HUES48 (cell line): ENCODE measurements around the gene MKNK2.

Experiments used
- H3K27ac ChIP-seq: one replicate; pipeline ENCODE4 v1.7.0; 2013; ENCODE audit warnings: low read depth, low read length, inconsistent platforms
- H3K27me3 ChIP-seq: 2 replicates; pipeline ENCODE4 v1.6.1; 2013; ENCODE audit warnings: mild to moderate bottlenecking, low read length; ENCODE audit not compliant: control insufficient read depth, insufficient read depth
- H3K36me3 ChIP-seq: 2 replicates; pipeline ENCODE4 v1.6.1; 2013; ENCODE audit warnings: low read length; ENCODE audit not compliant: control insufficient read depth, insufficient read depth
- H3K4me1 ChIP-seq: 2 replicates; pipeline ENCODE4 v1.6.1; 2013; ENCODE audit warnings: mild to moderate bottlenecking, low read length; ENCODE audit not compliant: control insufficient read depth, insufficient read depth
- H3K4me3 ChIP-seq: 2 replicates; pipeline ENCODE4 v1.5.1; 2013; ENCODE audit warnings: mild to moderate bottlenecking, low read depth, low read length
- H3K9ac ChIP-seq: 2 replicates; pipeline ENCODE4 v1.6.1; 2013; ENCODE audit warnings: mild to moderate bottlenecking, low read depth, low read length, moderate library complexity
- H3K9me3 ChIP-seq: 2 replicates; pipeline ENCODE4 v1.6.1; 2013; ENCODE audit warnings: low read length; ENCODE audit not compliant: control insufficient read depth, insufficient read depth

The MKNK2 gene

DNA sequence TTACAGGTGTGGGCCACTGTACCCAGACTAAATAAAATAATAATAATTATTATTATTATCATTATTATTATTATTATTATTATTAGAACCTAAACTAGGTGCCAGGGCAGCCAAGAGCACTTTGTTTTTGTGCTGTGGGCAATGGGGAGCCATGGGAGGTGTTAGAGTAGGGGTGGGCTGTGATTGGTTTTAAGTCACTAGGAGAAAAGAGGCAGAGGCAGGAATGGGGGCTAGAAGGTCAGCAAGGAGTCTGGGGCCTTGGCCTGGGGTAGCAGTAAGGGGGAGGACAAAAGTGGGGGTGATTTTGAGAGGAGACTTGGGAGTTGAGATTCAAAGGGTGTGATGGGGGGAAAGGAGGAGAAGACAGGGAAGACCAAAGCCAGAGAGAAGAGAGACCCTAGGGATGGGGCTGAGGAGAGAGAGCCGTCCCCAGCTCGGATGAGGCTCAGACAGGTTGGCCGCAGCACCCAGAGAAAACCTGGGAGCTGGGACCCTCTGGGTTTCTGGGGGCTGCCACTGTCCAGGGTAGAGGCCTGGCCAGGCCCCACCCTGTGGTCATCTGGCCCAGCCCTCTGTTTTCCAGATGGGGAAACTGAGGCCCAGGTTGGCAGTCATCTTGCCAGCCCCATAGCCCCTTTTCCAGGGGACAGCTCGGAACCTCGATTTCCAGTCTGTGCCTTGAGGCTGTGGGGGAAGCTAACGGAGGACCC lies 17.8 kb downstream of the MKNK2 start:
- H3K4me3 ChIP-seq: no peak overlapping the region
- no peaks in the 10 kb centered on the region for H3K9me3 ChIP-seq
- no peaks in the 10 kb centered on the region; the same call in 1 of the 2 replicates for H3K4me1 ChIP-seq
- no peak overlapping the region for H3K9ac ChIP-seq
- H3K27ac ChIP-seq: no peak overlapping the region
- no peaks in the 10 kb centered on the region for H3K27me3 ChIP-seq
- H3K36me3 ChIP-seq: 0 out of 2 replicates have a peak, but pooled peaks cover 2% of the 10 kb centered on the region

DNA sequence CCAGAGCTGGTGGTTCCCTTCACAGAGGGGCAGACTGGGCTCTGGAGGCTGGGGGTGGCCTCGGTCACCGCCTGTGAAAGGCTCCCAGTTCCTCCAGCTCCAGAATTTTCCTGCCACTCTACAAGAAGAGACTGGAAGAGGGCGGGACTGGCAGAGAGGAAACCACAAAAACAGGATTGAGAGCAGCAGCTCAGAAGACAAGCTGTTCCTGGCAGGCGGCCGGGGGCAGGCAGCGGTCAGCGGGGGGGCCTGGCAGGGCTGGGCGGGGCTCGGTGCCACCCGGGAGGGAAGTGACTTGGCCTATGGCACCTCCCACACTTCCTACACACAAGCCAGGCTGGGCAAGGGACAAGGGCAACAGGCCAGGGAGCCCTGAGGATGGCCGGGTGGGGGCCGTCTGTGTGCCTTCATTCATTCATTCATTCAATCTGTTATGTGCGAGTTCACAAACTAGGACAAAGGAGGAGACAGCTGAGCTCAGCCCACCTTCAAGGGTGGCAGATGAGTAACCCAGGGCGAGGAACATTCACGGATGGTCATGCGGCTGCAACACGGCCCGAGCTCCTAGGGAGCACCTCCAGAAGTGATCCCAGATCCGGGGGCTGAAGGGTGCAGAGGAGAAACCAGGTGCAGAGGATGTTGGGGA lies 18.6 kb downstream of the MKNK2 start:
- no peaks in the 10 kb centered on the region; the same call in 1 of the 2 replicates for H3K4me1 ChIP-seq
- H3K9me3 ChIP-seq: no peaks in the 10 kb centered on the region
- H3K27ac ChIP-seq: peak overlapping the region; percentile 55
- no peak overlapping the region for H3K4me3 ChIP-seq
- H3K27me3 ChIP-seq: no peaks in the 10 kb centered on the region
- H3K36me3 ChIP-seq: no peaks in the 10 kb centered on the region
- H3K9ac ChIP-seq: no peak overlapping the region

DNA sequence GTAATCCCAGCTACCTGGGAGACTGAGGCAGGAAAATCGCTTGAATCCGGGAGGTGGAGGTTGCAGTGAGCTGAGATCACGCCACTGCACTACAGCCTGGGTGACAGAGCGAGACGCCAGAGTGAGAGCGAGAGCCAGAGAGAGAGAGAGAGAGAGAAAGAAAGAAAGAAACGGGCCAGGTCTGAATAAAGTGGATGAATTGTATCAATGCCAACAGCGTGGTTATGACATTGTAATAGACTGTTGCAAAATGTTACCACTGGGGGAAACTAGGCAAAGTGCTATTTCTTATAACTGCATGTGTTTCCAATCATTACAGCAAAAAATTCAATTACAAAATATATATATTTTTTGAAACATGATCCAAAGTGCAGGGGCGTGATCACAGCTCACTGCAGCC lies 23.7 kb downstream of the MKNK2 start:
- no peaks in the 10 kb centered on the region for H3K27me3 ChIP-seq
- H3K9me3 ChIP-seq: no peaks in the 10 kb centered on the region; the same call in 1 of the 2 replicates
- H3K9ac ChIP-seq: no peak overlapping the region
- no peaks in the 10 kb centered on the region; the same call in 1 of the 2 replicates for H3K4me1 ChIP-seq
- H3K36me3 ChIP-seq: no peaks in the 10 kb centered on the region
- no peak overlapping the region for H3K4me3 ChIP-seq
- H3K27ac ChIP-seq: no peak overlapping the region

DNA sequence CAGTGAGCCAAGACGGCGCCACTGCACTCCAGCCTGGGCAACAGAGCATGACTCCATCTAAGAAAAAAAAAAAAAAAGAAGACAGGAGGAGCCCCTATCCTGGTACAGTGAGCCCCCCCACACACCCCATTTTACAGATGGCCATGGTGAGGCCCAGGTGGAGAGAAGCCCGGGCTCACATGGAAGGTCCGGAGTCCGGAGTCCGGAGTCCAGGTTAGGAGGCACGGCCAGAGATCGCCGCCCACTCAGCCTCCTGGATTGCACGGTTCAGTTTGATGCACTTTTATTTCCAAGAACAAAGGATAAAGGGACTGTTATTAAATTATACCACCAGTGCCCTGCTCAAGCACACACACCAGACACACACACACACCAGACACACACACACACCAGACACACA lies 24.3 kb downstream of the MKNK2 start:
- Histone ChIP-seq H3K27me3 (no peaks in the 10 kb centered on the region), H3K27ac (no peak overlapping the region), H3K4me3 (no peak overlapping the region), H3K9me3 (no peaks in the 10 kb centered on the region; the same call in 1 of the 2 replicates), H3K9ac (no peak overlapping the region), H3K36me3 (no peaks in the 10 kb centered on the region), H3K4me1 (no peaks in the 10 kb centered on the region)

DNA sequence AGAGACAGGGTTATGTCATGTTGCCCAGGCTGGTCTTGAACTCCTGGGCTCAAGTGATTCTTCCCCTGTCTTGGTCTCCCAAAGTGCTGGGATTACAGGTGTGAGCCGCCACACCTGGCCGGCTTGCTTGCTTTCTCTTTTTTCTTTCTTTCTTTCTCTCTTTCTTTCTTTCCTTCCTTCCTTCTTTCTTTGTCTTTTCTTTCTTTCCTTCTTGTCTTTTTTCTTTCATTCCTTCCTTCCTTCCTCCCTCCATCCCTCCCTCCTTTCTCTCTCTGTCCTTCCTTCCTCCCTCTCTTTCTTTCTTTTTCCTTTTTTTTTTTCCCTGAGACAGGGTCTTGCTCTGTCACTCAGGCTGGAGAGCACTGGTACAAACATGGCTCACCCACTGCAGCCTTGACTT lies 28.8 kb downstream of the MKNK2 start:
- Histone ChIP-seq H3K27ac (no peak overlapping the region), H3K4me1 (no peaks in the 10 kb centered on the region)

DNA sequence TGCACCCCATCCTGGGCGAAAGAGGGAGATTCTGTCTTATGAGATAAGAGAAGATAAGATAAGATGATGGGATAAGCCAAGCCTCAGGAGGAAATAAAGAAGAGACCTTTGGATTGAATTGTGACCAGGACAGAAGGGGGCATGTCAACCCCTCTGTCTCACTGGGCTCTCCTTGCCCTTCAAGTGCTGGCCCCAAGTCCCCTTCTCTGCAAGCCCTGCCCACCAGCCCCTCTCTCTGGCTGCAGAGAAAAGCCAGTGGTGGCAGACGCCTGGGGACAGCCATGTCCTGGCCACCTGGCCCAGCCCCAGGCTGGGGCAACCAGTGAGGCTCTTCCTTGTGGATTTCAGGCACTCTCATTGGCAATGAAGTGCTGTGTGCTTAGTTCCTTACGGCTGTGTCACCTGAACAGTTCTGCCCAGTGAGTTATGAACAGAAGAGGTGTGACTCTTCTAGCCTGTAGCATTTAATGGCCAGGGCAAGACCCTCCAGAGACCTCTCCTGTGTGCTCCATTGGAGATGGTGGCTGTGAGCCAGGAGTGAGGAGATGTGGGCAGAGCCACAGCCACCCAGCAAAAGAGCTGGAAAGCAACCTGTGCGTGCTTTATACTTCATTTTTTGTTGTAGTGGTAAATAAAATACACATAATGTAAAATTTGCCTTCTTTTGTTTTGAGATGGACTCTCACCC lies 29.4 kb downstream of the MKNK2 start:
- Histone ChIP-seq H3K9ac (no peak overlapping the region), H3K4me1 (no peaks in the 10 kb centered on the region), H3K9me3 (no peaks in the 10 kb centered on the region; the same call in 1 of the 2 replicates), H3K27ac (no peak overlapping the region), H3K4me3 (no peak overlapping the region), H3K36me3 (no peaks in the 10 kb centered on the region), H3K27me3 (no peaks in the 10 kb centered on the region)

More for the DNA sequence above, 28.8 kb downstream of the MKNK2 start:
- Histone ChIP-seq H3K4me3 (no peak overlapping the region), H3K27me3 (no peaks in the 10 kb centered on the region), H3K36me3 (no peaks in the 10 kb centered on the region), H3K9me3 (no peaks in the 10 kb centered on the region; the same call in 1 of the 2 replicates), H3K9ac (no peak overlapping the region)

DNA sequence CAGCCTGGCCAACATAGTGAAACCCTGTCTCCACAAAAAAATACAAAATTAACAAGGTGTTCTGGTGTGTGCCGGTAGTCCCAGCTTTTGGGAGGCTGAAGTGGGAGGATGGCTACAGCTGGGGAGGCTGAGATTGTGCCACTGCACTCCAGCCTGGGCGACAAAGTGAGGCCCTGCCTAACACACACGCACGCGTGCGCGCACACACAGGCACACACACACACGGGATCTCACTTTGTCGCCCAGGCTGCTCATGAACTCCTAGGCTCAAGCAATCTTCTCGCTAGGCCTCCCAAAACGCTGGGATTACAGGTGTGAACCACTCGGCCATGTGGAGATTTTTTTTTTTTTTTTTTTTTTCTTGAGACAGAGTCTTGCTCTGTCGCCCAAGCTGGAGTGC lies 32.3 kb downstream of the MKNK2 start:
- H3K27me3 ChIP-seq: no peaks in the 10 kb centered on the region
- no peaks in the 10 kb centered on the region for H3K36me3 ChIP-seq
- H3K4me3 ChIP-seq: no peak overlapping the region
- no peaks in the 10 kb centered on the region for H3K4me1 ChIP-seq
- no peak overlapping the region for H3K9ac ChIP-seq
- H3K27ac ChIP-seq: no peak overlapping the region
- no peaks in the 10 kb centered on the region for H3K9me3 ChIP-seq

DNA sequence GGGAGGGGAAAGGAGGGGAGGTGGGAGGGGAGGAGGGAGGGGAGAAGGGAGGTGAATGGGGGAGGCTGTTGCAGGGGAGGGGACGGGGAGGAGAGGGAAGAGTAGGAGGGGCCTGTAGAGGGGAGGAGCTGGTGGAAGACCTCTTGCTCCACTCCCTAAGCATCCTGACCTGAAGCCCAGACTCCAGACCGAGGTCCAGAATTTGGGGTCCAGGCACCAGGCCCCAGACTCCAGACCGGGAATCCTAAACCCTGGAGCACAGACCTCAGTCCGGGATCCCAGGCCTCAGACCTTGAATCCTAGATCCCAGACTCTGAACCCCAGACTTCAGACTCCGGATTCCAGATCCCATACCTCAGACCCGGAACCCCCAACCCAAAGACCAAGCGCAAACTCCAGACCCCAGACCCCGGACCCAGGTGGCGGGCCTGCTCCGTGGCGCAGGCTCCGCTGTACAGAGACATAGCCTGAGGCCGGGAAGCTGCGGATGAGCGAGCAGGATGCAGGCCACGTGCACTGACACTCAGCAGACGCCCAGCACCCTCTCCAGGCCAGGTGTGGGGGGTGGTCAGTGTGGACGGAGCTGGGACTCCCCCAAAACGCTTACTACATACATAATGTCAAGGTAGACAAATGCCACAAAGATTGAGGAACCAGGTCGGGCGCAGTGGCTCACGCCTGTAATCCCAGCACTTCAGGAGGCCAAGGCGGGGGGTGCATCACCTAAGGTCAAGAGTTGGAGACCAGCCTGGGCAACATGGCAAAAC lies 34.8 kb downstream of the MKNK2 start:
- Histone ChIP-seq H3K9ac (no peak overlapping the region), H3K36me3 (0 out of 2 replicates have a peak, but pooled peaks cover 3% of the 10 kb centered on the region), H3K4me3 (peak overlapping the region; percentile 31; the same call in 1 of the 2 replicates), H3K9me3 (no peaks in the 10 kb centered on the region), H3K27ac (no peak overlapping the region), H3K4me1 (no peaks in the 10 kb centered on the region), H3K27me3 (no peaks in the 10 kb centered on the region)

DNA sequence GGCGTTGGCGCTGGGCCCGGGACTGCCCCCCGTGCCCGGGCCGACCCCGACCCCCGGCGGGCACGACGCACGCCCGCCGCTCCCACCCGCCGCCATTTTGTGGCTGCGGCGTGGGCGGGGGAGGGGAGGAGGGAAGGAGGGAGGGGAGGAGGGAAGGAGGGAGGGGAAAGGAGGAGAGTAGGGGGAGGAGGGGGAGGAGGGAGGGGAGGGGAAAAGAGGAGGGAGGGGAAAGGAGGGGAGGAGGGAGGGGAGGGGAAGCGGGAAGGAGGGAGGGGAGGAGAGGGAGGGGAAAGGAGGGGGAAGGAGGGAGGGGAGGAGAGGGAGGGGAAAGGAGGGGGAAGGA lies 35.5 kb downstream of the MKNK2 start, which contains the start of gene BTBD2:
BTBD2 (minus strand) TSS at position 107 of the 343 bp plus-strand sequence; CDS start at position 96, 11 bp downstream.
- Histone ChIP-seq H3K36me3 (0 out of 2 replicates have a peak, but pooled peaks cover 3% of the 10 kb centered on the region), H3K4me3 (peak within 1 kb of the TSS; percentile 75), H3K27ac (no peak within 1 kb of the TSS), H3K4me1 (no peaks in the 10 kb centered on the region), H3K27me3 (no peaks in the 10 kb centered on the region), H3K9ac (no peak within 1 kb of the TSS; the same call in 1 of the 2 replicates), H3K9me3 (no peaks in the 10 kb centered on the region)

DNA sequence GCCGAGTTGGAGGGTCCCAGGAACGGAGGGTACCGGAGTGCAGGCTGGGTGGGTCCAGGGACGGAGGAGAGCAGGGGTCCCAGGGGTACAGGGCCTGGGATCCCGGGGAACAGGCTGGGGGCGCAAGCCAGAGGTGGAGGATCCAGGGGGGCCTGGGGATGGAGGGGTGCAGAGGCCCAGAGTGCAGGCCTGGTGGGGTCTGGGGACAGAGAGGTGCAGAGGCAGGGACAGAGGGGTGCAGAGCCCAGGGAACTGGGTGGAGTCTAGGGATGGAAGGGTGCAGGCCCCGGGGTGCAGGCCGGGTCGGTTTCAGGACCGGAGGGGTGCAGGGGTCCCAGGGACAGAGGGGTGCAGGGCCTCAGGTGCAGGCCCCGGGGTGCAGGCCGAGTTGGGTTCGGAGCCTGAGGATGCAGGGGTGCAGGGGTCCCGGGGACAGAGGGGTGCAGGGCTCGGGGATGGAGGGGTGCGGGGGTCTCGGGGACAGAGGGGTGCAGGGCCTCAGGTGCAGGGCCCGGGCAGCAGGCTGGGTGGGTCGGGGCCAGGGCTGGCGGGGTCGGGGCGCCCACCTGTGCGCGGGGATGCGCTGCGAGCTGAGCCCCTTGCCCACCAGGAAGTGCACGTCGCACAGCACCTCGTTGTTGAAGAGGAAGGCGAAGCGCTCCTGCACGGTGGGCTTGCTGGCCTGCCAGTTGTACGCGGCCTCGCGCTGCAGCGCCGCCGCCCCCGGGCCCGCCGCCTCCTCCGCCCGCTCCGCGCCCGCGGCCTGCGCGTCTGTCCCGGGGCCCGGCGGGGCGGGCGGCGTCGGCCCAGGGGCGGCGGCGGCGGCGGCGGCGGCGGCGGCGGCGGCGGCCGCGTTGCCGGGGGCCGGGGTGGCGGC lies 36.1 kb downstream of the MKNK2 start:
- Histone ChIP-seq H3K27me3 (no peaks in the 10 kb centered on the region), H3K4me3 (peak overlapping the region; percentile 75), H3K36me3 (0 out of 2 replicates have a peak, but pooled peaks cover 3% of the 10 kb centered on the region), H3K4me1 (no peaks in the 10 kb centered on the region), H3K9me3 (no peaks in the 10 kb centered on the region), H3K9ac (no peak overlapping the region; the same call in 1 of the 2 replicates), H3K27ac (no peak overlapping the region)
